Measurements from ENCODE around the gene ENPP5.
"Not testable (repeated sequence)": the region's sequence is repeated elsewhere in the genome, so short reads cannot be mapped to it uniquely, and the experiment has no call there.

ENPP5 gene

DNA sequence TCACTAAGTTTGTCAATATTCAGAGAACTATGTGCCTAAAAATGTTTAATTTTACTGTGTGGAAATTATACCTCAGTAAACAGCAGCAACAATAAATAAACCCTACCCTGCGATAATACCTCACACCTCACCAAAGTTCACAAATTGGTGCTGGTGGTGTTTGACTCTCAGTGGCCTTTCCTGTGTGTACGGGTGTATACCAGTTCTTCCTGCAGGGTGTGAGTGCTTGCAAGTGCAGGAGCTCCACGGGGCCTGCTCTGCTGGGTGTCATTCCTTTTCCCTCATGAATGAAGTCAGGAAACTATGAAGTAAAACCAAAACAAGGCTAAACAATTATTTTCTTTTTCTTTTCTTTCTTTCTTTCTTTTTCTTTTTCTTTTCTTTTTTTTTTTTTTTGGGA lies 4.1 kb upstream of the ENPP5 start:
- no peak for DNase-seq (ENCODE audit: low read depth in 2 of 2)

DNA sequence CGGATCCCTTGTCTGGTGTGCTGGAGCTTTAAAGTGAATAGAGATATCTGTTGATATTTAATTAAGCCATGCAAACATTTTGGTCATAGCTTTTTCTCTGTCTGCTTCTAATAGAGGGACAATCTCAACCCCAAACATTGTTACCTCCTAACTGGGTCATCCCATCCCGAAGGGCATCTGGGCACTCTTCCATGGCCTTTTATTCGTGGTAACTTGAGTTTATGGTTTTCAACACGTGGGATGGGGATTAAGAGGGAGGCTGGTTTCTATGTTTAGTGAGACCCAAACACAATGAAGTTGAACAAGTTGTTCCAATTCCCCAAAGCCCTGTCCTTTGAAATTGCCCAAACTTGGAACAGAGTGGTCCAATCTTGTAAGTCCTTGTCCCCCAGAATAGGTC lies 1.4 kb upstream of the ENPP5 start:
- DNase-seq (ENCODE audit: low read depth in 2 of 2) = no peak

DNA sequence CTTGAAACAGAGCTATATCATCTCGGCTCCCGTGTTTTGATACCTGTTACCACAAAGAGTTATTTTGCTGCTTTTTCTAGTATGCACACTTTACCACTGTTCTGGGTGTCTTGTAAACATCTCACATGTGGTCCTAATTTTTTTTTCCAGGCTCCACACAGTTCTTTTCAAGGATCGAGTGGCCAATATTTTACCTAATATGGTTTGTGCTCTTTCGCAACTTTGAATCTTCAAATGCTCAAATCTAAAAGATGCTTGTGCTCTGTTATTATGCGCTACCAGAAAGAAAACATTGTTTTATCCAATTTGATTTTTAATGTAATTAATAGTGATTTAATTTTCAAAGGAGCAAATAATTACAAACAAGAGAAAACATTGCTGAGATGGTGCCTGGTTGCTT lies 10.7 kb downstream of the ENPP5 start:
- no peak for DNase-seq (ENCODE audit: low read depth in 2 of 2)

DNA sequence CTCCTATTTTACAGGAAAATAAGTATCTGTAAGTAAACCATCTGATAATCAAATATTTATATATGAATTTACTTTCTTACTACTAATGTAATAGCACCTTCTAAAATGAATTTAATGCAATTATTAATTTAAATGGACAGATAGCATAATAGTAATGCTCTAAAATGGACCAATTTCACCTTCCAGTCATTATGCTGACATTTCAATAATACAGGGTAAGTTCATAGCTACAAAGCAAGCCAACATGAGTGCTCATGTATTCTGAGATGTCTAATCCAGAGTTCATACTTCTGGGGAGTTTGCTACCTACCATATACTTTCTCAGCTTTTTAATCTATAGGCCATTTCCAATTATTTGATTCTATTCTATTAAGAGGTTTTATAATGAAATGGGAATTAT lies 11.6 kb downstream of the ENPP5 start:
- no peak for DNase-seq (ENCODE audit: low read depth in 2 of 2)

DNA sequence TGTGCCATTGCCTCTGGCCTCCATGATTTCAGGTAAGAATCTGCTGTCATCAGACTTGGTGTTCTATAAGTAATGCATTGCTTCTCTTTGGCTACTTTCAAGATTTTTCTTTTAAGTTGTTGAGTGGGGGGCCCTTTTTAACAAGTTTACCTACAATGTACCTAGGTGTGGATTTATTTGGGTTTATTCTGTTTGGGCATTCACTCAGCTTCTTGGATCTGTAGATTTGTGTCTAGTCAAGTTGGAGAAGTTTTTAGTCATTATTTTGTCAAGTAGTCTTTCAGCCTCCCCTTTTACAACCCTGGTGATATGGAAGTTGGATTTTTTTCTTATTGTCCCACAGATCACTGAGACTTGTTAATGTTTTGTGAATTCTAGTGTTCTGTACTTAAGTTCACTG lies 14.1 kb downstream of the ENPP5 start:
- no peak for DNase-seq (ENCODE audit: low read depth in 2 of 2)

DNA sequence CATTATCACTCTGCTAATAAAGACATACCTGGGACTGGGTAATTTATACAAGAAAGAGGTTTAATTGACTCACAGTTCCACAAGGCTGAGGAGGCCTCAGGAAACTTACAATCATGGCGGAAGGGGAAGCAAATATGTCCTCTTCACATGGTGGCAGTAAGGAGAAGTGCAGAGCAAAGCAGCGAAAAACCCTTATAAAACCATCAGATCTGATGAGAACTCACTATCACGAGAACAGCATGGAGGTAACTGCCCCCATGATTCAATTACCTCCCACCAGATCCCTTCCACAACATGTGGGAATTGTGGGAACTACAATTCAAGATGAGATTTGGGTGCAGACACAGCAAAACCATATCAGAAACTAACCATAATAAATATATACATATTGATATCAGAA lies 21.7 kb downstream of the ENPP5 start:
- DNase-seq (ENCODE audit: low read depth in 2 of 2) = not testable (repeated sequence)

DNA sequence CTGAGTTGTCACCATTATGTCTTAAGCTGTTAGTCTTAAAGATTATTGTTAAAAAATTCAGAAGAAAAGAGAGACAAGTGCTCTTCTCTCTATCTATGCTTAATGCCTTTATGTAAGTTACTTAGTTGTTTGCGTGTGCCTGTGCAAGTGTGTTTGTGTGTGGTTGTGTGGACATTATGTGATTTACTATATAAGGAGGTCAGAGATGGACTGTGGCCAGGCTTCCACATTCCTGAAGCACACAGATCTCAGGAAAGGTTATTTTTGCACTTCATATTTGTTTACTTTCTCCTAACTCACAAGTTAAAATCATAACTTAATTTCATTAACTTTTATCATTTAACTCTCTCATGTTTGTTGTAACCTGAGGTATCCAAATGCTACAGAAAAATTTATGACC lies 26.5 kb downstream of the ENPP5 start:
- DNase-seq (ENCODE audit: low read depth in 2 of 2) = no peak

DNA sequence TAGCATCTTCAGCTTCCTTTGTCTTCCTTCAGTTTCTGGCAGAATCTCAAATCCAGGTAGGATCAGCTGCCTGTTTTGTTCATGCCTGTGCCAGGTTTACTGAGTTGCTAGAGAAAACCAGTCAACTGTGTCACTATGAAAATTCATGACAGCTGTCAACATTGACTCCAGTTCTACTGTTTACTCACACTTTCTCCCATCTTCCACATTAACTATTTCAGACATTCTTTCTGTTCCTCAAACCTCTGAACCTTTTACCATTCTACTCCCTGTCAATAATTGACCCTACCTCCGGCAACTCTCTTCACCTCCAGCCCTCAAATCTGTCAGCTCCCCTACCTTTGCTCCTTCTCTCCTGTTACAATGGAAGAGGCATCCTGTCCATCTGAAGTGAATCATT lies 32.5 kb downstream of the ENPP5 start:
- no peak for DNase-seq (ENCODE audit: low read depth in 2 of 2)

DNA sequence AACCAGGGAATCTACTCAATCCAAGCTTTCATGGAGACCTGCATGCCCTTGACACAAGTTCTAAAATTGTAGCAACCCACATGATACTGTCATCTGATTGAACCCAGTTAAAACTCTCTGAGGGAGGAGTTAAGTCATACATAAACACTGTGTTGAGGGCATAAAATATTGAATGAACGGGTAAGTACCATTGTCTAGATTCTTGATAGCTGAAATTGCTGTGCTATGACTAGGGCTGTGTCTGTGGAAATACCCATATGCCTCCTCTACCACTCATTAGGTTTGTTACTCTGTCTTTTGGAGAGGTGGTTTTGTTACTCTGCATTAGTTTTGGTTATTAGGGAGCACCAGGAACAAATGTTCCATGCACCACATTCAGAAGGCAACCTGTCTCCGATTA lies 33.4 kb downstream of the ENPP5 start:
- DNase-seq (ENCODE audit: low read depth in 2 of 2) = no peak

DNA sequence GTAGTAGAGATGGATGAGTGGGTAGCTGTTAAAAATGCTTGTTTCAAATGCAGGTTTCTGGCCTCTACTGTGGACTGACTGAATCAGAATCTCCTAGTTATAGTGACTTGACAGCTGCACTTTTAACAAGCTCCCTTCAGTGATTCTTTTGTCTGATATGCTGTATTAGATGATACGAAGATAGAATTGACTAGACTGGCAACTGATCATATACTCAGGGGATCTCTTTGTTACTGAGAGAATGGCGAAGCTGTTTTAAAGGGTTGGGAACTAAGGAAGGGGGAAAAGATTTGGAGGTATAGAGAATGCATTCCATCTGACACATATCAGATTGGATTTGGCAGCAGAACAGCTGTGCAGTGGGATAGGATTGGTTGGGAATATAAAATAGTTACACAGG lies 33.9 kb downstream of the ENPP5 start:
- DNase-seq (ENCODE audit: low read depth in 2 of 2) = no peak

DNA sequence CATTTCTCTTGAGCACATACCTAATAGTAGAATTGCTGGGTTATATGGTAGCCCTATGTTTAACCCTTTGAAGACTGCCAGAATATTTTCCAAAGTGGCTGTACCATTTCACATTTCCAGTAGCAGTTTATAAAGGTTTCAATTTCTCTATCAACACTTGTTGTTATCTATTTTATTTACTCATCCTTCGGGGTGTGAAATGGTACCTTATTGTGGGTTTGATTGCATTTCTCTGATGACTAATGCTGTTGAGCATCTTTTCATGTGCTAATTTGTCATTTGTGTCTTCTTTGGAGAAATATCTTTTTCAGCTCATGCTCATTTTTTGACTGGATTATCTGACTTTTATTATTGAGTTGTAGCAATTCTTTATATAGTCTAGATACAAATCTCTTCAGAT lies 35.6 kb downstream of the ENPP5 start:
- DNase-seq (ENCODE audit: low read depth in 2 of 2) = no peak

DNA sequence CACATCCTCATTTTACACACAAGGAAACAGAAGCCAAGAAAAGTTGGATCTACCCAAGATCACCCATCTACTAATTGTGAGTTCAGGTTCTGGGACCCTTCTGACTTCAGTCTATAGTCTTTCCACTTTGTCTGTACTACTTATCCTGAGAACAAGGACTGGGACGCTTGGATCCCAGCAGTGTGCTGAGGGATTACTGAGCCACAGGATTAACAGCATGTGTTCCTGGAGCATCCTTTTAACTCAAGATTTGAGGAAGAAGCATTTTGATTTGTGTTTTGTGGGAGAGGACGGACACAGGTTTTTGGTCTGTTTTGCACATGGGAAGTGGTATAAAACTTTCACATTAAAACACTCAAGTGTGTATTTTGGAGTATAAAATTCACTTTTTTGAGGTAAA lies 36.6 kb downstream of the ENPP5 start:
- no peak for DNase-seq (ENCODE audit: low read depth in 2 of 2)

DNA sequence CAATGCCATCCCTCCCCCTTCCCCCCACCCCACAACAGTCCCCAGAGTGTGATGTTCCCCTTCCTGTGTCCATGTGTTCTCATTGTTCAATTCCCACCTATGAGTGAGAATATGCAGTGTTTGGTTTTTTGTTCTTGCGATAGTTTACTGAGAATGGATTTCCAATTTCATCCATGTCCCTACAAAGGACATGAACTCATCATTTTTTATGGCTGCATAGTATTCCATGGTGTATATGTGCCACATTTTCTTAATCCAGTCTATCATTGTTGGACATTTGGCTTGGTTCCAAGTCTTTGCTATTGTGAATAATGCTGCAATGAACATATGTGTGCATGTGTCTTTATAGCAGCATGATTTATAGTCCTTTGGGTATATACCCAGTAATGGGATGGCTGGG lies 39.5 kb downstream of the ENPP5 start:
- not testable (repeated sequence) for DNase-seq (ENCODE audit: low read depth in 2 of 2)

DNA sequence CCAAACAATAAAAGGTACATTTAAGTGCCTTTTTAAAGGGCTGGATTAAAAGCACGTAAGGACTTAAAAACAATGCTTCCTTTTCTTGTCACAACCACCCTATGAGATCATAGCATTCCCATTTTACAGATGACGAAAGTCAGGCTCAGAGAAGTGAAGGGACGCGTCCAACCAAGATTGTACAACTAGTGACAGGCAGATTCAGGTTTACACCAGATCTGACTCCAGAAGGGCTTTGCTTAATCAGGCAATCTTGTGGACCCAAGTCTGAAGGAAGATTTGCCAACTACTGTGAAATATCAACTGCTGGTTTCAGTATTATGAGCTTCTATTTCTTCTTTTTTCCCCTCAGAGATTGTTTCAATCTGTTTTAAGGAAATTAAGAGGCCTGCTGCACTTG lies 40.1 kb downstream of the ENPP5 start:
- no peak for DNase-seq (ENCODE audit: low read depth in 2 of 2)

DNA sequence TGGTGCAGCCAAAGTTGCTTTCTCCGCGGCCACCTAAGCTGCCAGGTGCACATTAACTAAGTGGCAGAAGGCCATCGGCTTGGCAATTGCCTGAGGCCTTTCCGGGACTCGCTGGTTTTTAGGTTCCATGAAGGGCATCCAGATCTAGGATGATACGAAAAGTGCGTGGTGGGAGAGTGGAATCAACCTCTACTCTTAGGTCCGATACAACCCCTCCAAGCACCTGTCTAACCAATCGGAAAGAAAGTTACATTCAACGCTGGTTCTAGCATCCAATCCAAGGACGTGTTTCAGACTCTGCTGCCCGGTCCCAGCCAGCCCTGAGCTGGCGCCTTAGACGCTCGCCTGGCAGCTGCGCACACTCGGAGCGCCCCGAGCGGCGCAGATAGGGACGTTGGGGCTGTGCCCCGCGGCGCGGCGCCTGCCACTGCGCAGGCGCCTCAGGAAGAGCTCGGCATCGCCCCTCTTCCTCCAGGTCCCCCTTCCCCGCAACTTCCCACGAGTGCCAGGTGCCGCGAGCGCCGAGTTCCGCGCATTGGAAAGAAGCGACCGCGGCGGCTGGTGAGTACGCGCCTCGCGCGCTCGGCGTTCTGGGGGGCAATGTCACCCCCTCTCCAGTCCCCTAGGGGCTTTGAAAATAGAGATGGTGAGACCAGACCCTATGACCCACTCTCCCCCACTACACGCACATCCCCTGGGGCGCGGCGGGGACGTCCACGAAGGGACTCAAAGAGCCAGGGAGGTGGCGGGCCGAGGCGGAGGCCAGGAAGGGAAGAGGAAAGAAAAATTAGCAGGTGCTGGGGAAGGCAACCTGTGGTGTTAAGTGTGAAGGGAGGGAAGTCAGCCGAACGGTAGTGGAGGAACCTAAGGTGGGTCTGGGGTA lies 40.9 kb downstream of the ENPP5 start, which contains the start of gene ENPP4:
Gene ENPP4, plus strand, starts transcription at position 361 of the 883 bp plus-strand sequence. CDS start 9,595 bp downstream, outside the sequence.
- DNase-seq (ENCODE audit: low read depth in 2 of 2) = peak; percentile 77 to 80

DNA sequence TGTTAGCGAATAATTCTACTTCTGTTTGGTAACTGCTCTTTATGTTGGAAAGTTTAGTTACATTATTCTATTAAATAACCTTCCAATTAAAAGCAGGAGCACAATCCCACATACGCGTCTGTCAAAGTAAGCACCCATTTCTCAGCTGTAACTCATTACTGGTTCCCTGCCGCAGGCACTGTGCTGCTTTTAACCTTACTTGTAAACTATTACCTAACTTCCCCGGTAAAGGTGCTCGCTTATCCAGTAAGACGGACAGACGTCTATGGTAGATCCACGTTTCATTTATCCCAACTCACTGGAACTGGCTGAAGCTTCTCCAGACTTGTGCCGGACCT lies 41.5 kb downstream of the ENPP5 start:
- peak in 1 of 2 donors; percentile 13 for DNase-seq (ENCODE audit: low read depth in 2 of 2)

DNA sequence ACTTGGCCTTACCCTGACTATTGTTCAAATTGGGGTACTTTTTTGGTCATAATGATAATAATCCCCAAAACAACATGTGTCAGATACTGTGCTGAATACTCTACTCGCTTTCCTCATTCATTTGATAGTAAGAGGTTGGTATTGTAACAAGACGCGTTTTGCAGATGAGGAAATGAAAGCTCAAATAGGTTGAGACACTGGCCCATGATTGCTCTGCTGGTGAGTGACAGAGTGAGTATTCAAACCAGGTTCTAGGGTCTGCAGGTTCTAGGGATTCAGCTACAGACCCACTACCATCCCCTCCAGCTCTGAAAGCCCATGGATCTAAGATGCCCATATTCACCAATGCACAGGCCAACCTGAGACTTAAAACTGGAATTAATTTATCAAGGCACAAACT lies 42.3 kb downstream of the ENPP5 start:
- no peak for DNase-seq (ENCODE audit: low read depth in 2 of 2)

DNA sequence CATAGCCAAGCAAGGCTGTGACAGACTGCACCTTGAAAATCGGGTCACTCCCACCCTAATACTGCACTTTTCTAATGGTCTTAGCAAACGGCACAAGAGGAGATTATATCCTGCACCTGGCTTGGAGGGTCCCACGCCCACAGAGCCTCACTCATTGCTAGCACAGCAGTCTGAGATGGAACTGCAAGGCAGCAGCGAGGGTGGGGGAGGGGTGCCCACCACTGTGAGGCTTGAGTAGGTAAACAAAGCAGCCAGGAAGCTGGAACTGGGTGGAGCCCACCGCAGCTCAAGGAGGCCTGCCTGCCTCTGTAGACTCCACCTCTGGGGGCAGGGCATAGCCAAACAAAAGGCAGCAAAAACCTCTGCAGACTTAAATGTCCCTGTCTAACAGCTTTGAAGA lies 51.1 kb downstream of the ENPP5 start:
- DNase-seq (ENCODE audit: low read depth in 2 of 2) = not testable (repeated sequence)

DNA sequence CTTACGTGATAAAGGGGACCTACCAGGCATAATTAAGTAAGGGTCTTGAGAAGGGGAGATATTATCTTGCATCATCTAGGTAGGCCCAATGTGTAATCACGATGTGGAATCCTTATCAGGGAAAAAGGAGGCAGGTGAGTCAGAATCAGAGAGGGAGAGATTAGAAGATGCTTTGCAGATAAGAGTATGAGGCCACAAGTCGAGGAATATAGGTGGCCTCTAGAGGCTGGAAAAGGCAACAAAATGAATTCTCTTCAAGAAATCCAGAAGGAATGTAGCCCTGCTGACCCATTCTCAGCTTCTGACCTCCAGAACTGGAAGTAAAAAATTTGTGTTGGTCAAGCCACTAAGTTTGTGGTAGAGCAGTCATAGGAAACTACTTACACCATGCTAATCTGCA lies 51.9 kb downstream of the ENPP5 start:
- no peak for DNase-seq (ENCODE audit: low read depth in 2 of 2)

DNA sequence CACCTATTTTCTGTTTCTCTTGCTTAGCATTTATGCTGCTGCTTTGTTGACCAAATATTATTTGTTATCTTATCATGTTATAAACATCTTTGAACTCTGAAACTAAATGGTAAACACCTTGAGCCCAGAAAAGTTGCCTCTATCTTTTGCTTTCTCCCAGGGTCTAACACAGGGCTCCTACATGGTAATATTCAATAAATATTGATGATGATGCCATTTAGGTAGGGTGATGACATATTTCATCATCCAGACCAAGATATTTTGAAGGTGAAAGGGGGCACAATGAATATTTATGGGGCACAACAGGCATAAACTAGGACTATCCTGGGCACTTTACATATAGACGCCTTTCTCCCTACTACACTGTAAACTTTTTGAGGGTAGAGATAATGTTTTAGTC lies 52.6 kb downstream of the ENPP5 start:
- no peak for DNase-seq (ENCODE audit: low read depth in 2 of 2)

DNA sequence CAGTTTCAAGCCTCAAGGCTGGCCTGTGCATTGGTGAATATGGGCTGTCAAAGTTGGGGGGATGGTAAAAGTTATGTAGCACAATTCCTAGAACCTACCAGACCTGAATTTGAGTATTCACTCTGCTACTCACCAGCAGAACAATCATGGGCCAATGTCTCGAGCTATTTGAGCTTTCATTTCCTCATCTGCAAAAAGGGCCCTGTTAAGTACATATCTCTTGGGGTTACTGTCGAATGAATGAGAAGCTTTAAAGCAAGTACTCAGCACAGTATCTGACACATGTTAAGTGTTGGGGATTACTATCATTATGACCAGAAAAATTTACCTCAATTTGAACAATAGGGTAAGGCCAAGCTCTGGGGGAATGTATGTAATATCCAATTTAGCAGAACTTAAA lies 54.5 kb downstream of the ENPP5 start:
- no peak for DNase-seq (ENCODE audit: low read depth in 2 of 2)

DNA sequence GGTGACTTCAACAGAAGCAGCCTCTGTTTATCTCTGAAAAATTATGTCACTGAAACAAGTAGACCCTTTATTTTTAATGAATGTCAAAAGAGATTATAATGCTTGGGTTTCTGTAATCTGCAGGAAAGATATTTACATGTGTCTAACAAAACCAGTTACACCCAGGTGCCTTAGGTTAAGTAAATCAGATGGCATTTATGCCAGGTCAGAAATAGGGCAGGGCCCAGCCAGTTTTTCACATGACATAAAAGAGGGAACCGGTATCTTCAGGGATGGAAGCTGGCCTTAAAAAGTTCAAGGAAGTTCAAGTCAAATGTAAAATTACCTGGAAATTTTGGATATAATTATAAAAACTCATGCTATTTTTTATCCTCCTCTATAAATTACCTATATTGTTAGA lies 55.1 kb downstream of the ENPP5 start:
- no peak for DNase-seq (ENCODE audit: low read depth in 2 of 2)

DNA sequence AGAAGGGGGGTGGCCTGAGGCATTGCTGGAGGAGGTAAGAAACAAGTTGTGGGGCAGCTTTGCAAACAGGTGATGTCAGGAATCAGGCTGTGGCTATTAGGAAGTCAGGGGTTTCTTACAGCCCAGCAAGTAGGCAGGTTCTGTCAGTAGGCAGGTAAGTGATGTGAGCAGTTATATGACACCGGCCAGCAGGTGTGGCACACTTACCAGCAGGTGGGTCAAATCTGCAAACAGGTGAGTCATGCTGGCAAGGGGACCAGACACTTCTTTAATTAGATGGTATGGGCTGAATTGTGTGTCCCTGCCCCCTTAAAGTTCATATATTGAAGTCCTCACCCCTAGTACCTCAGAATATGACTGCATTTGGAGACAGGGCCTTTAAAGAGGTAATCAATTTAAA lies 57.4 kb downstream of the ENPP5 start:
- no peak for DNase-seq (ENCODE audit: low read depth in 2 of 2)
